NCI-H1048 (cell line): Measurements from ENCODE around the gene TBC1D22A.
"Not testable (repeated sequence)": the region's sequence is repeated elsewhere in the genome, so short reads cannot be mapped to it uniquely, and the experiment has no call there.

Experiments
- DNase-seq: peaks from one replicate; lab custom pipeline; 2025; lab: John Stamatoyannopoulos, UW

Gene TBC1D22A

GRCh38 chr22:47124451-47124881 is 362.0 kb downstream of the TBC1D22A start:
- DNase-seq, result no peak

- no peak for DNase-seq
Observed at GRCh38 chr22:47124961-47125360, 362.5 kb downstream of the TBC1D22A start.

- DNase-seq, result no peak
Observed at GRCh38 chr22:47125603-47126002, 363.2 kb downstream of the TBC1D22A start.

GRCh38 chr22:47126344-47126811 is 363.9 kb downstream of the TBC1D22A start:
- DNase-seq, result no peak

- no peak for DNase-seq
Observed at GRCh38 chr22:47127441-47127871, 365.0 kb downstream of the TBC1D22A start.

GRCh38 chr22:47128216-47128615 is 365.8 kb downstream of the TBC1D22A start:
- no peak for DNase-seq

GRCh38 chr22:47128622-47129215 is 366.3 kb downstream of the TBC1D22A start:
- DNase-seq, result no peak

GRCh38 chr22:47129902-47130635 is 367.6 kb downstream of the TBC1D22A start:
- no peak for DNase-seq

GRCh38 chr22:47130883-47131631 is 368.6 kb downstream of the TBC1D22A start:
- DNase-seq, result no peak

GRCh38 chr22:47131632-47132427 is 369.4 kb downstream of the TBC1D22A start:
- DNase-seq, result no peak

- no peak for DNase-seq
Observed at GRCh38 chr22:47132428-47132825, 370.0 kb downstream of the TBC1D22A start.

GRCh38 chr22:47133061-47133969 is 370.9 kb downstream of the TBC1D22A start:
- no peak for DNase-seq

GRCh38 chr22:47134222-47134621 is 371.8 kb downstream of the TBC1D22A start:
- DNase-seq, result no peak

- no peak for DNase-seq
Observed at GRCh38 chr22:47135338-47135737, 372.9 kb downstream of the TBC1D22A start.

- DNase-seq, result no peak
Observed at GRCh38 chr22:47136050-47136449, 373.6 kb downstream of the TBC1D22A start.

- DNase-seq, result no peak
Observed at GRCh38 chr22:47136671-47137070, 374.2 kb downstream of the TBC1D22A start.

GRCh38 chr22:47139013-47139789 is 376.8 kb downstream of the TBC1D22A start:
- no peak for DNase-seq

GRCh38 chr22:47139790-47140119 is 377.3 kb downstream of the TBC1D22A start:
- no peak for DNase-seq

GRCh38 chr22:47140975-47141374 is 378.5 kb downstream of the TBC1D22A start:
- not testable (repeated sequence) for DNase-seq

GRCh38 chr22:47142427-47143046 is 380.1 kb downstream of the TBC1D22A start:
- DNase-seq, result no peak
